Testis (tissue), 3 donors: ENCODE results near the gene TTC21B. TPM values are rescaled to one million over a fixed set of nuclear protein-coding genes. Genes with fewer than 3 reads are reported as not detected.

Source experiments
- DNase-seq: peaks from one replicate; pipeline ENCODE4 v3.0.0-alpha.2; 2019
- H3K27ac ChIP-seq, 2 donors: fragments of 200-600 bp; sonication (generic); one replicate each; pipeline ENCODE4 v1.5.1; 2019
- H3K27me3 ChIP-seq: fragments of 200-600 bp; sonication (generic); one replicate; pipeline ENCODE4 v1.5.1; 2019
- H3K36me3 ChIP-seq: fragments of 200-600 bp; sonication (generic); one replicate; pipeline ENCODE4 v1.5.1; 2017; ENCODE audit warnings: low read depth; ENCODE audit errors: missing control alignments
- H3K4me1 ChIP-seq: fragments of 200-600 bp; sonication (generic); one replicate; pipeline ENCODE4 v1.5.1; 2019
- H3K4me3 ChIP-seq, 2 donors: fragments of 200-600 bp; sonication (generic); one replicate each; pipeline ENCODE4 v1.5.1; 2017 to 2019
- H3K9me3 ChIP-seq: fragments of 200-600 bp; sonication (generic); one replicate; pipeline ENCODE4 v1.5.1; 2017
- CTCF ChIP-seq, 3 experiments: fragments of 450-650 bp in 2 of 3; fragments of 200-600 bp in 1 of 3; sonication (generic) in 1 of 3; IDR thresholded peaks; one replicate each; pipeline ENCODE4 v1.5.1; 2016 to 2019; ENCODE audit warnings: antibody characterized with exemption in 3 of 3, mild to moderate bottlenecking in 2 of 3, moderate library complexity in 1 of 3
- POLR2A ChIP-seq: fragments of 450-650 bp; IDR thresholded peaks from one replicate; pipeline ENCODE4 v1.6.1; 2017; ENCODE audit warnings: antibody characterized with exemption, mild to moderate bottlenecking, moderate library complexity
- WGBS, 2 donors: methylation state at CpG; one replicate each; pipeline ENCODE4 v1.1.5; 2018; 5-methylcytosine and 5-hydroxymethylcytosine counted together
- intact Hi-C: fragments of 100-400 bp; cut with DNase I; formaldehyde crosslinking; loops from one replicate; pipeline ENCODE4 v1.15.1; 2023; ENCODE audit warnings: low total_unique reads
- polyA plus RNA-seq: library from polyadenylated mRNA; stranded (reverse); fragments of 350-450 nt; fragmentation: Illumina TruSeq; extraction: RNeasy Lipid Tissue Mini Kit (QIAGEN cat#74804); gene quantifications from one replicate; pipeline ENCODE4 v1.2.3, GENCODE V29; 2014; ENCODE audit warnings: low read depth, low replicate concordance; ENCODE audit not compliant: insufficient read depth
- total RNA-seq, 2 donors: library from RNA; depleted of rRNA; stranded (reverse); fragments of >200 nt; gene quantifications; one replicate each; pipeline ENCODE4 v1.2.3, GENCODE V29; 2016

Gene TTC21B
- total and polyA plus RNA-seq, 3 donors from 2014 or later: 11.1 to 50.9 (median 46.6) TPM

DNA sequence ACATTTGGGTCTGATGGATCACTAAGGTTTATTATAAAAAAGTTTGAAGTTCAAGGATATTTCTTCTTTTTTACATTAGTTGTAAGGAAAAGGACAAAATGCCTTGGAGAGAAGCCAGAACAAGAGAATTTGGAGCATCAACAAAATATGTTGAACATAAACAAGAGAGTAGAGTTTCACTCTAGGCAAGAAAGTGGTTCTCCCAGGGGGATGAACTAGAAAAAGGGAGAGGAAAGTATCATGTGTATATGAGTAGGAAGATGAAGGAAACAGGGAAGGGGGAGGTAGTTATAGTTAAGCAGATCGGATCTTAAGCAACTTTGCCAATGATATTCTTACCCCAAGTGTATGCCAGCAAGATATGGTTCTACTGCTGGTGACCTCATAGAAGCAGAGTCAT is 95.7 kb downstream of the TTC21B start:
- no peak for DNase-seq
- Histone ChIP-seq H3K4me1 (no peaks in the 10 kb centered on the region), H3K4me3 (no peak overlapping the region), H3K27me3 (no peaks in the 10 kb centered on the region), H3K27ac (no peak overlapping the region), H3K9me3 (no peaks in the 10 kb centered on the region), H3K36me3 (no peaks in the 10 kb centered on the region)
- 47 to 48% methylated on average over 1 of the region's 1 CpG for WGBS, 2 donors
- intact Hi-C loops: no loop called here
- TF ChIP-seq POLR2A (no peak), CTCF (IDR thresholded peaks at IDR 0.05) (no peak)

GRCh38 chr2:165852394-165852793 is 101.2 kb downstream of the TTC21B start:
- intact Hi-C loops: no loop called here
- no peaks in the 10 kb centered on the region for H3K27me3 ChIP-seq
- no peaks in the 10 kb centered on the region for H3K36me3 ChIP-seq
- TF ChIP-seq POLR2A (no peak), CTCF (IDR thresholded peaks at IDR 0.05) (no peak)
- no peaks in the 10 kb centered on the region for H3K9me3 ChIP-seq
- no peaks in the 10 kb centered on the region for H3K4me1 ChIP-seq
- H3K4me3 ChIP-seq: no peak overlapping the region
- no peak for DNase-seq
- no peak overlapping the region for H3K27ac ChIP-seq

GRCh38 chr2:165847001-165847400 is 106.6 kb downstream of the TTC21B start:
- intact Hi-C loops: no loop called here
- 78 to 87% methylated on average over 2 of the region's 2 CpGs for WGBS, 2 donors

DNA sequence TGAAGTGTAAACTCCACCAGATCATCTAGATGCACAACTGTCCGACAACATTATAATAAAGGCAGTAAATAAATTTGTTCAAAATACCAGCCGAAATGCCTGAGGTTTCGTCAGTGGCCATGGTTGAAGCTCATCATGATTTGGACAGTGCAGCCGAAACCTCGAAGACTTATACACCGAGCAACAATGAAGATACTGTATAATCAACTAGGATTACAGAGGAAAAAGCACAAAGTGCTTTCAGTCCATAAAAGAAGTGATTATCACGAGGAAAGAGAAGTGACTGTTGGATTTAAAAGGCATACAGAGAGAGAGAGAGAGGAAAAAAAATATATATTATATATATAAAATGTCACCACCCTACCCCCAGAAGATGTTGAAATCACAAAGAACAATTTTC is 107.5 kb downstream of the TTC21B start:
- H3K27ac ChIP-seq: no peak overlapping the region
- 94% methylated on average over 7 of the region's 7 CpGs for WGBS, 2 donors
- H3K4me3 ChIP-seq: no peak overlapping the region
- H3K4me1 ChIP-seq: no peaks in the 10 kb centered on the region
- H3K36me3 ChIP-seq: no peaks in the 10 kb centered on the region
- H3K27me3 ChIP-seq: no peaks in the 10 kb centered on the region
- intact Hi-C loops: no loop called here
- no peak for TF ChIP-seq CTCF (IDR thresholded peaks at IDR 0.05)
- no peak for TF ChIP-seq POLR2A
- no peaks in the 10 kb centered on the region for H3K9me3 ChIP-seq
- DNase-seq: no peak

More at GRCh38 chr2:165847001-165847400, 106.6 kb downstream of the TTC21B start:
- Histone ChIP-seq H3K27ac (no peak overlapping the region), H3K9me3 (no peaks in the 10 kb centered on the region), H3K36me3 (no peaks in the 10 kb centered on the region), H3K4me3 (no peak overlapping the region), H3K4me1 (no peaks in the 10 kb centered on the region), H3K27me3 (no peaks in the 10 kb centered on the region)
- TF ChIP-seq CTCF (IDR thresholded peaks at IDR 0.05): no peak
- TF ChIP-seq POLR2A: no peak
- no peak for DNase-seq

GRCh38 chr2:165844216-165844615 is 109.4 kb downstream of the TTC21B start:
- no peaks in the 10 kb centered on the region for H3K9me3 ChIP-seq

More at GRCh38 chr2:165844216-165844615, 109.4 kb downstream of the TTC21B start:
- DNase-seq: no peak
- Histone ChIP-seq H3K27ac (no peak overlapping the region), H3K4me1 (no peaks in the 10 kb centered on the region), H3K36me3 (no peaks in the 10 kb centered on the region), H3K4me3 (no peak overlapping the region), H3K27me3 (no peaks in the 10 kb centered on the region)
- intact Hi-C loops: no loop called here
- TF ChIP-seq POLR2A (no peak), CTCF (IDR thresholded peaks at IDR 0.05) (no peak)
- WGBS, 2 donors: 81 to 88% methylated on average over 2 of the region's 2 CpGs
